Heart left ventricle (tissue), 16 donors: Measurements from ENCODE around the gene DNM1L. TPM values are rescaled to one million over a fixed set of nuclear protein-coding genes. Genes with fewer than 3 reads are reported as not detected.

Experiments
- ATAC-seq, 4 donors: fragments of 200-7000 bp; cut with Tn5 transposase; one replicate each; pipeline ENCODE4 v1.9.1; 2020 to 2022; ENCODE audit warnings: moderate library complexity in 4 of 4, mild to moderate bottlenecking in 3 of 4, moderate number of reproducible peaks in 1 of 4
- DNase-seq, 5 donors: peaks; one replicate each; pipeline ENCODE4 v3.0.0-alpha.2; 2020
- H3K27ac ChIP-seq, 12 donors: fragments of 200-600 bp; sonication (generic) in 4 of 12; one replicate each; pipeline versions ENCODE4 v1.5.0 to v1.8.0; 2016 to 2022; ENCODE audit warnings: mild to moderate bottlenecking in 2 of 12
- H3K27me3 ChIP-seq, 9 donors: fragments of 200-600 bp; sonication (generic) in 2 of 9; one replicate each; pipeline versions ENCODE4 v1.5.1 to v1.8.0; 2016 to 2022; ENCODE audit warnings: mild to moderate bottlenecking in 3 of 9
- H3K36me3 ChIP-seq, 9 donors: fragments of 200-600 bp; sonication (generic) in 2 of 9; one replicate each; pipeline versions ENCODE4 v1.5.0 to v1.8.0; 2018 to 2022; ENCODE audit warnings: mild to moderate bottlenecking in 2 of 9
- H3K4me1 ChIP-seq, 12 donors: fragments of 200-600 bp; sonication (generic) in 4 of 12; one replicate each; pipeline versions ENCODE4 v1.5.0 to v1.8.0; 2016 to 2022; ENCODE audit warnings: mild to moderate bottlenecking in 3 of 12
- H3K4me3 ChIP-seq, 12 donors: fragments of 200-600 bp; sonication (generic) in 4 of 12; one replicate each; pipeline versions ENCODE4 v1.5.0 to v1.8.0; 2017 to 2022; ENCODE audit warnings: mild to moderate bottlenecking in 9 of 12, moderate library complexity in 4 of 12
- H3K9me3 ChIP-seq, 12 donors: fragments of 200-600 bp; sonication (generic) in 4 of 12; one replicate each; pipeline versions ENCODE4 v1.5.0 to v1.8.0; 2016 to 2022; ENCODE audit warnings: mild to moderate bottlenecking in 1 of 12
- POLR2A ChIP-seq, 2 donors: fragments of 450-650 bp; IDR thresholded peaks; one replicate each; pipeline ENCODE4 v1.6.1; 2017; ENCODE audit warnings: antibody characterized with exemption in 2 of 2, mild to moderate bottlenecking in 2 of 2, moderate library complexity in 2 of 2
- WGBS, 4 donors: extraction: QIAGEN DNeasy Blood & Tissue Kit in 2 of 4; methylation state at CpG; one replicate each; pipeline versions ENCODE4 v1.1.5 to v1.1.7; 2013 to 2018; 5-methylcytosine and 5-hydroxymethylcytosine counted together
- intact Hi-C, 10 donors: fragments of 100-400 bp; cut with DNase I; formaldehyde crosslinking; loops; one replicate each; pipeline versions ENCODE4 v1.11.1 to v1.14.2; 2022
- polyA plus RNA-seq, 2 donors: library from polyadenylated mRNA; stranded (reverse); fragments of 200-250 nt; gene quantifications; one replicate each; pipeline ENCODE4 v1.2.3, GENCODE V29; 2013
- total RNA-seq, 9 donors: library from RNA; depleted of rRNA in 2 of 9; stranded (reverse); fragments of >200 nt in 2 of 9; fragmentation: NEBNext Ultra II Directional in 3 of 9; extraction: Animal tissue kit (Norgen Biotek cat#: 25700) in 3 of 9; gene quantifications; one replicate each; pipeline versions ENCODE4 v1.1.0 to v1.2.4, GENCODE V29; 2016 to 2023
- TF ChIP-seq, protein P1 (sequence below), 12 donors: fragments of 200-600 bp; sonication (generic) in 4 of 12; IDR thresholded peaks; one replicate each; pipeline versions ENCODE4 v1.5.0 to v1.8.0; 2018 to 2022; ENCODE audit warnings: antibody characterized with exemption in 12 of 12, mild to moderate bottlenecking in 5 of 12
- donor health status: ischemic (EF 13 %, LVEDD 7.1; RV severe dilation, severe dysfunction).
- donor health status: healthy with polysubstance abuse.
- donor health status: DM: no; HTN: yes; CAD: no.
- donor health status: DM: no; HTN: no; CAD: no.
- donor health status: ischemic (EF 25% LVEDD 6.9; RV normal size, moderate dysfunction).
- donor health status: ischemic (EF 25% LVEDD 5.7; RV mildly dilated, moderate dysfunction).
- donor health status: healthy.
- donor health status: DM: yes; HTN: yes; CAD: no.
- donor health status: ischemic (EF 35%, LVEDD 5.7; RV mildly dilated, moderate dysfunction).
- donor health status: nonischemic (EF 11% LVEDD 7.7; RV severe dilation, severe dysfunction).
- donor health status: DM: yes; HTN: yes; CAD: no.
- donor health status: PGD.
- donor health status: ischemic (EF 29% LVEDD 5.4; RV normal size, mild dysfunction).
- donor health status: nonischemic (EF 23%, LVEDD 6.1; RV moderate dilation, normal function).

Gene DNM1L
- total and polyA plus RNA-seq, 11 donors = 37.8 to 71.1 (median 55.0) TPM

DNA sequence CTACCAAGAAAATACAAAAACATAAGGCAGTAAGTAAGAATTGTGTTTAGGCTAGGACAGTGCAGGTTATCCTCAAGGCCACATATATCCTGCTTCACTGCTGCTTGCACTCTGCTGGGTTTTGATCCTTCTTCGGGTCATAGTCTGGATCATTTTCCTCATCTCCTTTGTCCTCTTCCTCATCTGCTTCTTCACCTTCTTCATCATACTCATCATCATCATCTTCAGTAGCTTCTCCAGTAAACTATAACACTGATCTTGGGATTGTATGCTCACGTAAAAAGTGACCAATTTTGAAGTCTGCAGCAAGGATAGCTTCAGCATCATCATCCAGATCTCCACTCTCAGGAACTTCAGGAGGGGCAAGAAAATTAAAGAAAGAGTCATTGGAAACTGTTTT lies 47.2 kb downstream of the DNM1L start:
- no peak for ATAC-seq
- no peaks in the 10 kb centered on the region for H3K9me3 ChIP-seq
- no peak overlapping the region for H3K4me3 ChIP-seq
- peaks cover 0 to 4% (median 0%) of the 10 kb centered on the region in 12 donors for H3K4me1 ChIP-seq
- H3K27ac ChIP-seq = no peak overlapping the region
- no peaks in the 10 kb centered on the region for H3K27me3 ChIP-seq
- WGBS, 4 donors = 94 to 98% (median 97%) methylated on average over 2 of the region's 2 CpGs
- no peak for TF ChIP-seq POLR2A (IDR thresholded peaks at IDR 0.05)
- H3K36me3 ChIP-seq = peaks cover 0 to 100% (median 88%) of the 10 kb centered on the region in 9 donors
- DNase-seq = no peak
- intact Hi-C loops = no loop called here

- peaks cover 0 to 1% (median 0%) of the 10 kb centered on the region in 12 donors for H3K4me1 ChIP-seq
- no peaks in the 10 kb centered on the region for H3K9me3 ChIP-seq
- H3K27me3 ChIP-seq = no peaks in the 10 kb centered on the region
- H3K36me3 ChIP-seq = peaks cover 0 to 100% (median 88%) of the 10 kb centered on the region in 9 donors
- intact Hi-C loops = no loop called here
- WGBS, 4 donors = 76 to 89% (median 82%) methylated on average over 3 of the region's 3 CpGs
- TF ChIP-seq POLR2A (IDR thresholded peaks at IDR 0.05) = no peak
- TF ChIP-seq, protein P1, sequence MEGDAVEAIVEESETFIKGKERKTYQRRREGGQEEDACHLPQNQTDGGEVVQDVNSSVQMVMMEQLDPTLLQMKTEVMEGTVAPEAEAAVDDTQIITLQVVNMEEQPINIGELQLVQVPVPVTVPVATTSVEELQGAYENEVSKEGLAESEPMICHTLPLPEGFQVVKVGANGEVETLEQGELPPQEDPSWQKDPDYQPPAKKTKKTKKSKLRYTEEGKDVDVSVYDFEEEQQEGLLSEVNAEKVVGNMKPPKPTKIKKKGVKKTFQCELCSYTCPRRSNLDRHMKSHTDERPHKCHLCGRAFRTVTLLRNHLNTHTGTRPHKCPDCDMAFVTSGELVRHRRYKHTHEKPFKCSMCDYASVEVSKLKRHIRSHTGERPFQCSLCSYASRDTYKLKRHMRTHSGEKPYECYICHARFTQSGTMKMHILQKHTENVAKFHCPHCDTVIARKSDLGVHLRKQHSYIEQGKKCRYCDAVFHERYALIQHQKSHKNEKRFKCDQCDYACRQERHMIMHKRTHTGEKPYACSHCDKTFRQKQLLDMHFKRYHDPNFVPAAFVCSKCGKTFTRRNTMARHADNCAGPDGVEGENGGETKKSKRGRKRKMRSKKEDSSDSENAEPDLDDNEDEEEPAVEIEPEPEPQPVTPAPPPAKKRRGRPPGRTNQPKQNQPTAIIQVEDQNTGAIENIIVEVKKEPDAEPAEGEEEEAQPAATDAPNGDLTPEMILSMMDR (IDR thresholded peaks at IDR 0.05) = no peak
- DNase-seq (no peak), ATAC-seq (peak in 1 of 4 donors; percentile 42)
- H3K4me3 ChIP-seq = no peak overlapping the region
- no peak overlapping the region for H3K27ac ChIP-seq
Observed at GRCh38 chr12:32727237-32727636, 48.1 kb downstream of the DNM1L start.

GRCh38 chr12:32734952-32735351 lies 55.9 kb downstream of the DNM1L start:
- Histone ChIP-seq H3K4me1 (peaks cover 0 to 19% (median 8%) of the 10 kb centered on the region in 12 donors), H3K4me3 (no peak overlapping the region), H3K36me3 (peaks cover 0 to 100% (median 97%) of the 10 kb centered on the region in 9 donors), H3K27ac (no peak overlapping the region), H3K27me3 (no peaks in the 10 kb centered on the region), H3K9me3 (no peaks in the 10 kb centered on the region)
- intact Hi-C loops = no loop called here
- DNase-seq = no peak
- TF ChIP-seq POLR2A (IDR thresholded peaks at IDR 0.05) = no peak
- TF ChIP-seq, protein P1 (IDR thresholded peaks at IDR 0.05) = no peak
- no peak for ATAC-seq
- WGBS, 4 donors = 94 to 100% (median 97%) methylated on average over 1 of the region's 1 CpG

GRCh38 chr12:32736445-32736844 lies 57.3 kb downstream of the DNM1L start:
- ATAC-seq (no peak), DNase-seq (no peak)
- intact Hi-C loops = no loop called here
- Histone ChIP-seq H3K4me1 (peaks cover 0 to 19% (median 8%) of the 10 kb centered on the region in 12 donors), H3K36me3 (peaks cover 0 to 100% (median 97%) of the 10 kb centered on the region in 9 donors), H3K4me3 (no peak overlapping the region), H3K27ac (no peak overlapping the region), H3K27me3 (no peaks in the 10 kb centered on the region), H3K9me3 (no peaks in the 10 kb centered on the region)
- WGBS, 4 donors = 70 to 85% (median 80%) methylated on average over 3 of the region's 3 CpGs
- TF ChIP-seq POLR2A (IDR thresholded peaks at IDR 0.05) = no peak
- TF ChIP-seq, protein P1 (IDR thresholded peaks at IDR 0.05) = no peak

DNA sequence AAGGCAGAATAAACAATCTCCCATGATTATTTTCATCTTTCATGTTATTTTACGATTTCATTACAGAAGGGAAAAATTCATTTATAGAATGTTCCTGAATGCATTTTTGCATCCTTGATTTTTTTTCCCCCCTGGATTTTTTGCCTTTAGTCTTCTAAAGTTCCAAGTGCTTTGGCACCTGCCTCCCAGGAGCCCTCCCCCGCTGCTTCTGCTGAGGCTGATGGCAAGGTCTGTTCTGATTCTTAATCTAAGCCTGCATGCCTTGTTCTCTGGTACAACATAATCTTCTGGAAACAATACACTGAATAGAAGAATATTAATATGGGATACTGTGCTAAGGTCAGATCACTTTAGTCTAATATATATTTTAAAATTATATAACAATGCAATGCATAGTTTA lies 58.6 kb downstream of the DNM1L start:
- no peak overlapping the region for H3K4me3 ChIP-seq
- peaks cover 0 to 19% (median 8%) of the 10 kb centered on the region in 12 donors for H3K4me1 ChIP-seq
- no peaks in the 10 kb centered on the region for H3K9me3 ChIP-seq
- ATAC-seq (no peak), DNase-seq (no peak)
- H3K36me3 ChIP-seq = peaks cover 0 to 100% (median 97%) of the 10 kb centered on the region in 9 donors
- no peaks in the 10 kb centered on the region for H3K27me3 ChIP-seq
- H3K27ac ChIP-seq = no peak overlapping the region
- WGBS, 4 donors = 82 to 91% (median 89%) methylated on average over 2 of the region's 2 CpGs
- intact Hi-C loops = no loop called here
- TF ChIP-seq, protein P1 (IDR thresholded peaks at IDR 0.05) = no peak
- no peak for TF ChIP-seq POLR2A (IDR thresholded peaks at IDR 0.05)
